Heart left ventricle (tissue), 13 donors: ENCODE data around the gene TMEM121B.

Source experiments
- POLR2A ChIP-seq, 2 donors: fragments of 450-650 bp; IDR thresholded peaks; one replicate each; pipeline ENCODE4 v1.6.1; 2017; ENCODE audit warnings: antibody characterized with exemption in 2 of 2, mild to moderate bottlenecking in 2 of 2, moderate library complexity in 2 of 2
- TF ChIP-seq, protein P1 (sequence below), 12 donors: fragments of 200-600 bp; sonication (generic) in 4 of 12; IDR thresholded peaks; one replicate each; pipeline versions ENCODE4 v1.5.0 to v1.8.0; 2018 to 2022; ENCODE audit warnings: antibody characterized with exemption in 12 of 12, mild to moderate bottlenecking in 5 of 12
- donor health status: ischemic (EF 13 %, LVEDD 7.1; RV severe dilation, severe dysfunction).
- donor health status: DM: no; HTN: yes; CAD: no.
- donor health status: DM: no; HTN: no; CAD: no.
- donor health status: ischemic (EF 25% LVEDD 6.9; RV normal size, moderate dysfunction).
- donor health status: ischemic (EF 25% LVEDD 5.7; RV mildly dilated, moderate dysfunction).
- donor health status: ischemic (EF 35%, LVEDD 5.7; RV mildly dilated, moderate dysfunction).
- donor health status: nonischemic (EF 11% LVEDD 7.7; RV severe dilation, severe dysfunction).
- donor health status: DM: yes; HTN: yes; CAD: no.
- donor health status: PGD.
- donor health status: ischemic (EF 29% LVEDD 5.4; RV normal size, mild dysfunction).
- donor health status: nonischemic (EF 23%, LVEDD 6.1; RV moderate dilation, normal function).

DNA sequence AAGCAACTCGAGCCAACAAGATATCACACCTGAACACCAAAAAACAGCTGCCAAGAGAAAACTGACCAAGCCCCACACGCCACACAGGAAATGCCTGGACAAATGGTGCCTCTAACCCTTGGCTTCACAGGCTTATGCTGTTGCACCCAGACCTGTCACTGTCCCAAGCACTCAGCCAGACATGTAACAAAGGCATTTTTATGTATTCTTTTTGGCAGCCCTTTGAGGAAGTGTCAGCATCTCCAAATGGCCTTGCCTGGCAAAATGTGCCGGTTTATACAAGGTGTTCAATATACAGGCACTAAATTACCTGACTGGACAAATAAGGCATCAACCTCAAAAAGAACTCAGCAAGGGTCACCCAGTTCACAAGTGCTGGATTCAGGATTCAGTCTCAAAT lies 31.8 kb upstream of the TMEM121B start:
- TF ChIP-seq, protein P1, sequence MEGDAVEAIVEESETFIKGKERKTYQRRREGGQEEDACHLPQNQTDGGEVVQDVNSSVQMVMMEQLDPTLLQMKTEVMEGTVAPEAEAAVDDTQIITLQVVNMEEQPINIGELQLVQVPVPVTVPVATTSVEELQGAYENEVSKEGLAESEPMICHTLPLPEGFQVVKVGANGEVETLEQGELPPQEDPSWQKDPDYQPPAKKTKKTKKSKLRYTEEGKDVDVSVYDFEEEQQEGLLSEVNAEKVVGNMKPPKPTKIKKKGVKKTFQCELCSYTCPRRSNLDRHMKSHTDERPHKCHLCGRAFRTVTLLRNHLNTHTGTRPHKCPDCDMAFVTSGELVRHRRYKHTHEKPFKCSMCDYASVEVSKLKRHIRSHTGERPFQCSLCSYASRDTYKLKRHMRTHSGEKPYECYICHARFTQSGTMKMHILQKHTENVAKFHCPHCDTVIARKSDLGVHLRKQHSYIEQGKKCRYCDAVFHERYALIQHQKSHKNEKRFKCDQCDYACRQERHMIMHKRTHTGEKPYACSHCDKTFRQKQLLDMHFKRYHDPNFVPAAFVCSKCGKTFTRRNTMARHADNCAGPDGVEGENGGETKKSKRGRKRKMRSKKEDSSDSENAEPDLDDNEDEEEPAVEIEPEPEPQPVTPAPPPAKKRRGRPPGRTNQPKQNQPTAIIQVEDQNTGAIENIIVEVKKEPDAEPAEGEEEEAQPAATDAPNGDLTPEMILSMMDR (IDR thresholded peaks at IDR 0.05), result no peak
- TF ChIP-seq POLR2A (IDR thresholded peaks at IDR 0.05), result no peak
